ENCODE data around the gene P2RY1.

Gene P2RY1

DNA sequence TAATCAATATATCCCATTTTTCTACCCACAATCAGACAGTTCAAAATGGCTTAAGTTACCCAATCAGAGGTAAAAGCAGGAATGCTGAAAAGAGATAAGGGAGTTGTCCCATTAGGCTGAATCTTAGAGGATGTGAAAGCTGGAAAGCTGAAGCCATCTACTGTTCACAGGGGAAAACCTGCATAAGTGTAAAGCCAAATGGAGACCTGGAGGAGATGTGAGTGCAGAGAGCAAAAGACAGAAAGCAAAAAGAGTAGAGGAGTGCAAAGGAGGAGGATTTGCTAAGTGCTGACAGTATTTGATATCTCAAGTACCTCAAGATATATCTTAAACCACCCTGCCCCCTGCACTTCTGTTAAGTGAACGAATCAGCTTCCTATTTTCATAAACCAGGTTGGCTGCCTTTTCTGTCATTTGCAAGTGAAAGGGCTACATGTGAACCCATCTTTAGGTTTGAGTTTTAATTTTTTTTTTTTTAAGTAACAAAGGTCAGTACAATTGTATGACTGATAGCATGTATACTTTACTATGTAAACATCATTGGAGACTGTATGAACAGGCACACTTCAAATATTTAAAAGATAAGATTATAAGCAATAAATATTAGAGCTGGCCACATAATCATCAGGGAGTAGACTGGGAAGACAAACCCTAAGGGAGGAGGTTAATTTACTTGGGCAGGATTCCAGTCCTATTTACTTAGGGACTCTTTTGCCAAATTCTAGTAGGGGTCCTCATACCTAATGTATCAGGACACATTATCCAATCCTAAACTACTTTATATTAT, 22.8 kb upstream of the P2RY1 start:
- H3K4me1 ChIP-seq (ENCODE audit: insufficient read depth, insufficient read length): no peaks in the 10 kb centered on the region
- no peak overlapping the region for H3K4me3 ChIP-seq (ENCODE audit: insufficient read length, low read depth)
- no peaks in the 10 kb centered on the region for H3K27me3 ChIP-seq (ENCODE audit: insufficient read depth, insufficient read length)
- H3K36me3 ChIP-seq (ENCODE audit: insufficient read depth, insufficient read length, low read length): no peaks in the 10 kb centered on the region
- TF ChIP-seq YY1 (IDR thresholded peaks at IDR 0.05; ENCODE audit: insufficient read depth, insufficient read length) (no peak), SUZ12 (IDR thresholded peaks at IDR 0.05; ENCODE audit: extremely low read depth, insufficient read depth, insufficient read length) (no peak), ZNF274 (IDR thresholded peaks at IDR 0.05; ENCODE audit: low read depth, low read length) (no peak)
- no peak for DNase-seq (ENCODE audit: low read depth, low spot score)
- no peak overlapping the region for H3K9ac ChIP-seq (ENCODE audit: insufficient read length, low read depth)
- H3K9me3 ChIP-seq (ENCODE audit: insufficient read depth, low read length): no peaks in the 10 kb centered on the region

DNA sequence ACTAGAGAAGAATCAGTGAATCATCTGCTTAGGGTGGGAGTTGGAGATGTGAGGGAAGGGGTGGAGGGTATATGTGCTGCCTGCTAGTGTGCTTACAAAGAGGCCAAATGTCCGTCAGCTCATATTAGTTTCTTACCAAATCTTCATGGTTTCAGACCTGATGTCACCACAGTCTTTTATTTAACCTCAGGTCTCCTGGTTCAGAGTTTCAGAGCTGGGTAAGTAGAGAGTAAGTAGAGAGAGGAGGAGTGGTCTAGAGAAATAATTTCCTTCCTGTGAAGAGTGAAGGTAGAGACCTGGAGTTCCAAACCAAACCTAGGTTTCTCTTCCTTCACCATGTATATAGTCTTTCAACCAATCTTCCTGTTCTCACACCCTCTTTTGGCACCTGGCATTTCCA, 17.5 kb upstream of the P2RY1 start:
- DNase-seq (ENCODE audit: low read depth, low spot score): no peak
- Histone ChIP-seq H3K9ac (ENCODE audit: insufficient read length, low read depth) (no peak overlapping the region), H3K9me3 (ENCODE audit: insufficient read depth, low read length) (no peaks in the 10 kb centered on the region), H3K27me3 (ENCODE audit: insufficient read depth, insufficient read length) (no peaks in the 10 kb centered on the region), H3K4me3 (ENCODE audit: insufficient read length, low read depth) (no peak overlapping the region), H3K4me1 (ENCODE audit: insufficient read depth, insufficient read length) (no peaks in the 10 kb centered on the region), H3K36me3 (ENCODE audit: insufficient read depth, insufficient read length, low read length) (no peaks in the 10 kb centered on the region)
- TF ChIP-seq YY1 (IDR thresholded peaks at IDR 0.05; ENCODE audit: insufficient read depth, insufficient read length) (no peak), ZNF274 (IDR thresholded peaks at IDR 0.05; ENCODE audit: low read depth, low read length) (no peak), SUZ12 (IDR thresholded peaks at IDR 0.05; ENCODE audit: extremely low read depth, insufficient read depth, insufficient read length) (no peak)

DNA sequence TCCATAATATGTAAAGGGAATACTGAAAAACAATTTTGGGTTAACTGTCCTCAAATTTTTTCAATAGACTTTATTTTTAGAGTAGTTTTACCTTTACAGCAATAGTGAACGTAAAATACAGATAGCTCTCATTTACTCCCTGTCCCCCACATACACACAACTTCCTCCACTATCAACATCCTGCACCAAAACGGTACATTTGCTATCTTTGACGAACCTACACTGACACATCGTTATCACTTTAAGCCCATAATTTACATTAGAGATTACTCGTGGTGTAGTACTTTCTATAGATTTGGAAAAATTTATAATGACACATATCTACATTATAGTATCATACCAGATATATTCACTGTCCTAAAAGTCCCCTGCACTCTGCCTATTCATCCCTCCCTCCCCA, 16.9 kb upstream of the P2RY1 start:
- H3K4me1 ChIP-seq (ENCODE audit: insufficient read depth, insufficient read length): no peaks in the 10 kb centered on the region
- no peaks in the 10 kb centered on the region for H3K27me3 ChIP-seq (ENCODE audit: insufficient read depth, insufficient read length)
- H3K9ac ChIP-seq (ENCODE audit: insufficient read length, low read depth): no peak overlapping the region
- no peaks in the 10 kb centered on the region for H3K36me3 ChIP-seq (ENCODE audit: insufficient read depth, insufficient read length, low read length)
- DNase-seq (ENCODE audit: low read depth, low spot score): no peak
- H3K4me3 ChIP-seq (ENCODE audit: insufficient read length, low read depth): no peak overlapping the region
- no peaks in the 10 kb centered on the region for H3K9me3 ChIP-seq (ENCODE audit: insufficient read depth, low read length)
- TF ChIP-seq SUZ12 (IDR thresholded peaks at IDR 0.05; ENCODE audit: extremely low read depth, insufficient read depth, insufficient read length) (no peak), ZNF274 (IDR thresholded peaks at IDR 0.05; ENCODE audit: low read depth, low read length) (no peak), YY1 (IDR thresholded peaks at IDR 0.05; ENCODE audit: insufficient read depth, insufficient read length) (no peak)

DNA sequence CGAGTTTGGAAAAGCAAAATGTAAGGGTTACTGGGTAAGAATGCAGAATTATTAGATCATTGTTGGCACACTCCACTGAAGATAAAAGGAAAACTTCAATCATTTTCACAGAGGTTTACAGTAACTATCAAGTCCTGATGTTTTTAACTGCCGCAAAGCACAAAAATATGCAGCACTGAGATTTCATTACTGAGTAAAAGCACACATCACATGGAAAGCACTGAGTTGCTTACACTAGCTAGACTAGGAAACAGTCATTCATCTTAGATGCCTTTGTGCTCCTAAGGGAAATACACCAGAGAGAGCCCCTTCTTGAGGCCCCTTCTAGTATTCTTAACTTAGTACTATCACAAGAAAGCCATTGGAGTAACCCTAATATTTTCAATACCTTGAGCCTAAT, 11.8 kb upstream of the P2RY1 start:
- H3K4me1 ChIP-seq (ENCODE audit: insufficient read depth, insufficient read length): no peaks in the 10 kb centered on the region
- no peaks in the 10 kb centered on the region for H3K9me3 ChIP-seq (ENCODE audit: insufficient read depth, low read length)
- no peak for DNase-seq (ENCODE audit: low read depth, low spot score)
- no peak overlapping the region for H3K9ac ChIP-seq (ENCODE audit: insufficient read length, low read depth)
- H3K4me3 ChIP-seq (ENCODE audit: insufficient read length, low read depth): no peak overlapping the region
- H3K36me3 ChIP-seq (ENCODE audit: insufficient read depth, insufficient read length, low read length): no peaks in the 10 kb centered on the region
- TF ChIP-seq ZNF274 (IDR thresholded peaks at IDR 0.05; ENCODE audit: low read depth, low read length) (no peak), SUZ12 (IDR thresholded peaks at IDR 0.05; ENCODE audit: extremely low read depth, insufficient read depth, insufficient read length) (no peak), YY1 (IDR thresholded peaks at IDR 0.05; ENCODE audit: insufficient read depth, insufficient read length) (no peak)
- H3K27me3 ChIP-seq (ENCODE audit: insufficient read depth, insufficient read length): no peaks in the 10 kb centered on the region

DNA sequence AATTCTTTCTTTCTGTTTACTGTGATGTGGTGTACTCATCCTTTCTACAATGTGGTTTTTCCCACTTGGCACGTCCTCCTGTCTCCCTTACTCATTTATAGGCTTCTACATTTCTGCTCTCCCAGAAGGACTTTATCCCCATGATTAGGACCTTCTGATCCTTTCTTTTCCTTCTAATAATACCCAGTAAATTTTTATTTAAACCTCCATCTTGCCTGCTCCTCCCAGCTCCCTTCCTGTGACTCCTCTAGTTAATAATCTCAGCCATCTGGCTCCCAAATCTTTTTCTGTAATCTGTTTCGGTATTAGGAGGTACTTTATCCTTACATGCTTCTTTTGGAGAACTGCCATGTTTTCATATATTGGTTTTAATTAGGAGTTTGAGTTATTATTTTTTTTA, 11.2 kb upstream of the P2RY1 start:
- no peak overlapping the region for H3K4me3 ChIP-seq (ENCODE audit: insufficient read length, low read depth)
- DNase-seq (ENCODE audit: low read depth, low spot score): no peak

DNA sequence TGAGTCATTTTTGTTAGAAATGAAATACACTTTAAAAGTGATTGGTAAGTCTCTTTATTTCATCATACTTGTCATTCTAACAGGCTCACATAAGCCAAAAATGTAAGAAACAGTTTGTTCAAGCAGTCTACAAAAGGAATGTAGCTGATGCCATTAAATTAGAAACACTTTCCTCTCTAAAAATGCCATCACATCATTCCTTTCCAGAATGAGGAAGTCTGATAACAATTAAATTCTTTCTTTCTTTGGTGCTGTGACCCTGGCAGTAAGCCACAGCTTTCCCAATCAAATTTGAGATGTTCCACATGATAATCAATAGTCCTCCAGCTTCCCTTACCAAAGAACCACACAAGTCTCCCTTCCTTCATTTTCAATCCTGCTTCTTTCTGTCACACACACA, 9.4 kb upstream of the P2RY1 start:
- Histone ChIP-seq H3K4me1 (ENCODE audit: insufficient read depth, insufficient read length) (no peaks in the 10 kb centered on the region), H3K9ac (ENCODE audit: insufficient read length, low read depth) (no peak overlapping the region), H3K4me3 (ENCODE audit: insufficient read length, low read depth) (no peak overlapping the region), H3K27me3 (ENCODE audit: insufficient read depth, insufficient read length) (no peaks in the 10 kb centered on the region), H3K36me3 (ENCODE audit: insufficient read depth, insufficient read length, low read length) (no peaks in the 10 kb centered on the region), H3K9me3 (ENCODE audit: insufficient read depth, low read length) (no peaks in the 10 kb centered on the region)
- no peak for DNase-seq (ENCODE audit: low read depth, low spot score)
- TF ChIP-seq SUZ12 (IDR thresholded peaks at IDR 0.05; ENCODE audit: extremely low read depth, insufficient read depth, insufficient read length) (no peak), YY1 (IDR thresholded peaks at IDR 0.05; ENCODE audit: insufficient read depth, insufficient read length) (no peak), ZNF274 (IDR thresholded peaks at IDR 0.05; ENCODE audit: low read depth, low read length) (no peak)

More for the DNA sequence above, 11.2 kb upstream of the P2RY1 start:
- no peaks in the 10 kb centered on the region for H3K4me1 ChIP-seq (ENCODE audit: insufficient read depth, insufficient read length)
- no peak for TF ChIP-seq YY1 (IDR thresholded peaks at IDR 0.05; ENCODE audit: insufficient read depth, insufficient read length)
- no peak for TF ChIP-seq ZNF274 (IDR thresholded peaks at IDR 0.05; ENCODE audit: low read depth, low read length)
- TF ChIP-seq SUZ12 (IDR thresholded peaks at IDR 0.05; ENCODE audit: extremely low read depth, insufficient read depth, insufficient read length): no peak
- H3K36me3 ChIP-seq (ENCODE audit: insufficient read depth, insufficient read length, low read length): no peaks in the 10 kb centered on the region
- H3K27me3 ChIP-seq (ENCODE audit: insufficient read depth, insufficient read length): no peaks in the 10 kb centered on the region
- H3K9ac ChIP-seq (ENCODE audit: insufficient read length, low read depth): no peak overlapping the region
- H3K9me3 ChIP-seq (ENCODE audit: insufficient read depth, low read length): no peaks in the 10 kb centered on the region

DNA sequence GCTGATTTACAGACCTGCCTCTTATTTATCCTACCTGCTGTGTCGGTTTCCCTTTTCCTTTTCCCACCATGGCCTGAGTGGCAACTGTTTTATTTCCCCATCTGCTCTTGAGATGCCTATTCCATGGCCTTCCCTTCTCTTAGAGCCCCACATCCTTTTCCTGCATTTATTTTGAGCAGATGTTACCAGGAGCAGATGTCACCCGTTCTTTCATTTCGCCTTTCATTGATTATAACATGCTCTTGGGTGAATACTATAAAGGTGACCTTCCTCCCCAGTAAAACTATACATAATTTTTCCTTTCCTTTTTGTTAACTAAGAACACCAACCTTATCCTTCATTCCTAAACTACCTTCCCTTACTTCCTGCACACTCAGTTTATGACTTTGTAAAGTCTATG, 8.5 kb upstream of the P2RY1 start:
- Histone ChIP-seq H3K36me3 (ENCODE audit: insufficient read depth, insufficient read length, low read length) (no peaks in the 10 kb centered on the region), H3K4me3 (ENCODE audit: insufficient read length, low read depth) (no peak overlapping the region), H3K27me3 (ENCODE audit: insufficient read depth, insufficient read length) (no peaks in the 10 kb centered on the region), H3K9ac (ENCODE audit: insufficient read length, low read depth) (no peak overlapping the region), H3K9me3 (ENCODE audit: insufficient read depth, low read length) (no peaks in the 10 kb centered on the region), H3K4me1 (ENCODE audit: insufficient read depth, insufficient read length) (no peaks in the 10 kb centered on the region)
- DNase-seq (ENCODE audit: low read depth, low spot score): no peak
- TF ChIP-seq YY1 (IDR thresholded peaks at IDR 0.05; ENCODE audit: insufficient read depth, insufficient read length): no peak
- TF ChIP-seq ZNF274 (IDR thresholded peaks at IDR 0.05; ENCODE audit: low read depth, low read length): no peak
- no peak for TF ChIP-seq SUZ12 (IDR thresholded peaks at IDR 0.05; ENCODE audit: extremely low read depth, insufficient read depth, insufficient read length)

Measured in NT2/D1 (cell line).